ENCODE measurements around the gene MIR17HG. TPM values are rescaled to one million over a fixed set of nuclear protein-coding genes. Genes with fewer than 3 reads are reported as not detected.

MIR17HG gene
- total RNA-seq, 1 donor from 2014 or later: 3.3 TPM

GRCh38 chr13:91323349-91323748 is 24.1 kb upstream of the MIR17HG start:
- Mint-ChIP-seq H3K36me3 (ENCODE audit: low read depth, unreplicated experiment) (no peaks in the 10 kb centered on the region), H3K27ac (ENCODE audit: unreplicated experiment) (no peak overlapping the region), H3K9me3 (ENCODE audit: unreplicated experiment) (no peaks in the 10 kb centered on the region), H3K4me3 (ENCODE audit: unreplicated experiment) (no peak overlapping the region), H3K27me3 (ENCODE audit: unreplicated experiment) (peaks cover 2% of the 10 kb centered on the region), H3K4me1 (ENCODE audit: unreplicated experiment) (no peaks in the 10 kb centered on the region)
- DNase-seq (ENCODE audit: low spot score): no peak
- no peak for TF ChIP-seq CTCF (IDR thresholded peaks at IDR 0.05; ENCODE audit: unreplicated experiment)

- DNase-seq (ENCODE audit: low spot score): no peak
- Mint-ChIP-seq H3K36me3 (ENCODE audit: low read depth, unreplicated experiment) (no peaks in the 10 kb centered on the region), H3K27ac (ENCODE audit: unreplicated experiment) (no peak overlapping the region), H3K27me3 (ENCODE audit: unreplicated experiment) (no peaks in the 10 kb centered on the region), H3K4me1 (ENCODE audit: unreplicated experiment) (no peaks in the 10 kb centered on the region), H3K4me3 (ENCODE audit: unreplicated experiment) (no peak overlapping the region), H3K9me3 (ENCODE audit: unreplicated experiment) (no peaks in the 10 kb centered on the region)
- no peak for TF ChIP-seq CTCF (IDR thresholded peaks at IDR 0.05; ENCODE audit: unreplicated experiment)
These were observed 21.3 kb upstream of the MIR17HG start for GRCh38 chr13:91326146-91326545.

- Mint-ChIP-seq H3K27me3 (ENCODE audit: unreplicated experiment) (no peaks in the 10 kb centered on the region), H3K4me3 (ENCODE audit: unreplicated experiment) (no peak overlapping the region), H3K36me3 (ENCODE audit: low read depth, unreplicated experiment) (no peaks in the 10 kb centered on the region), H3K9me3 (ENCODE audit: unreplicated experiment) (no peaks in the 10 kb centered on the region), H3K4me1 (ENCODE audit: unreplicated experiment) (no peaks in the 10 kb centered on the region), H3K27ac (ENCODE audit: unreplicated experiment) (no peak overlapping the region)
- no peak for DNase-seq (ENCODE audit: low spot score)
- no peak for TF ChIP-seq CTCF (IDR thresholded peaks at IDR 0.05; ENCODE audit: unreplicated experiment)
These were observed 18.8 kb upstream of the MIR17HG start for GRCh38 chr13:91328726-91329125.

- Mint-ChIP-seq H3K4me1 (ENCODE audit: unreplicated experiment) (no peaks in the 10 kb centered on the region), H3K27me3 (ENCODE audit: unreplicated experiment) (no peaks in the 10 kb centered on the region), H3K9me3 (ENCODE audit: unreplicated experiment) (no peaks in the 10 kb centered on the region), H3K27ac (ENCODE audit: unreplicated experiment) (no peak overlapping the region), H3K36me3 (ENCODE audit: low read depth, unreplicated experiment) (no peaks in the 10 kb centered on the region), H3K4me3 (ENCODE audit: unreplicated experiment) (no peak overlapping the region)
- DNase-seq (ENCODE audit: low spot score): no peak
- TF ChIP-seq CTCF (IDR thresholded peaks at IDR 0.05; ENCODE audit: unreplicated experiment): no peak
These were observed 17.8 kb upstream of the MIR17HG start for GRCh38 chr13:91329733-91330132.

GRCh38 chr13:91331047-91331915 is 16.2 kb upstream of the MIR17HG start:
- no peaks in the 10 kb centered on the region for H3K9me3 Mint-ChIP-seq (ENCODE audit: unreplicated experiment)
- no peak for DNase-seq (ENCODE audit: low spot score)
- no peaks in the 10 kb centered on the region for H3K27me3 Mint-ChIP-seq (ENCODE audit: unreplicated experiment)
- no peaks in the 10 kb centered on the region for H3K4me1 Mint-ChIP-seq (ENCODE audit: unreplicated experiment)
- no peak for TF ChIP-seq CTCF (IDR thresholded peaks at IDR 0.05; ENCODE audit: unreplicated experiment)
- H3K4me3 Mint-ChIP-seq (ENCODE audit: unreplicated experiment): no peak overlapping the region
- no peak overlapping the region for H3K27ac Mint-ChIP-seq (ENCODE audit: unreplicated experiment)
- H3K36me3 Mint-ChIP-seq (ENCODE audit: low read depth, unreplicated experiment): no peaks in the 10 kb centered on the region

Data from endothelial cell (in vitro differentiated cells).